HL-60 (cell line): Measurements from ENCODE around the gene PLPP3.

ENCODE experiments used
- DNase-seq, 2 experiments: peaks; one replicate each; pipeline ENCODE4 v3.0.0-alpha.2; 2010 to 2020; ENCODE audit warnings: low read depth in 1 of 2, low spot score in 1 of 2
- H3K27ac ChIP-seq: fragments of 250-450 bp; sonication (Bioruptor Pico); replicated peaks from 2 replicates; pipeline ENCODE4 v1.5.1; 2020; ENCODE audit warnings: mild to moderate bottlenecking, moderate library complexity
- H3K27me3 ChIP-seq: fragments of 250-450 bp; sonication (Bioruptor Pico); 2 replicates; pipeline ENCODE4 v1.5.1; 2021; ENCODE audit warnings: mild to moderate bottlenecking, moderate library complexity; ENCODE audit not compliant: insufficient read depth, poor library complexity, severe bottlenecking
- H3K4me3 ChIP-seq: replicated peaks from 2 replicates; pipeline ENCODE4 v1.5.1; 2011; ENCODE audit warnings: mild to moderate bottlenecking, control low read depth, low read length; ENCODE audit not compliant: insufficient read depth
- GABPA ChIP-seq: IDR thresholded peaks from 2 replicates; pipeline ENCODE4 v1.6.1; 2012; ENCODE audit warnings: low read depth
- POLR2AphosphoS5 ChIP-seq: IDR thresholded peaks from 2 replicates; pipeline ENCODE4 v1.6.1; 2012; ENCODE audit warnings: low read depth
- SPI1 ChIP-seq: IDR thresholded peaks from 2 replicates; pipeline ENCODE4 v1.6.1; 2012; ENCODE audit warnings: low read depth, mild to moderate bottlenecking, borderline replicate concordance
- TF ChIP-seq, protein P1 (sequence below): IDR thresholded peaks from one replicate; pipeline ENCODE4 v1.5.1; 2011; ENCODE audit warnings: low read length, control low read depth, inconsistent platforms; ENCODE audit not compliant: insufficient read depth
- TF ChIP-seq, protein P2 (sequence below): IDR thresholded peaks from 2 replicates; pipeline ENCODE4 v1.6.1; 2012; ENCODE audit warnings: low read depth; ENCODE audit not compliant: insufficient replicate concordance

PLPP3 gene

DNA sequence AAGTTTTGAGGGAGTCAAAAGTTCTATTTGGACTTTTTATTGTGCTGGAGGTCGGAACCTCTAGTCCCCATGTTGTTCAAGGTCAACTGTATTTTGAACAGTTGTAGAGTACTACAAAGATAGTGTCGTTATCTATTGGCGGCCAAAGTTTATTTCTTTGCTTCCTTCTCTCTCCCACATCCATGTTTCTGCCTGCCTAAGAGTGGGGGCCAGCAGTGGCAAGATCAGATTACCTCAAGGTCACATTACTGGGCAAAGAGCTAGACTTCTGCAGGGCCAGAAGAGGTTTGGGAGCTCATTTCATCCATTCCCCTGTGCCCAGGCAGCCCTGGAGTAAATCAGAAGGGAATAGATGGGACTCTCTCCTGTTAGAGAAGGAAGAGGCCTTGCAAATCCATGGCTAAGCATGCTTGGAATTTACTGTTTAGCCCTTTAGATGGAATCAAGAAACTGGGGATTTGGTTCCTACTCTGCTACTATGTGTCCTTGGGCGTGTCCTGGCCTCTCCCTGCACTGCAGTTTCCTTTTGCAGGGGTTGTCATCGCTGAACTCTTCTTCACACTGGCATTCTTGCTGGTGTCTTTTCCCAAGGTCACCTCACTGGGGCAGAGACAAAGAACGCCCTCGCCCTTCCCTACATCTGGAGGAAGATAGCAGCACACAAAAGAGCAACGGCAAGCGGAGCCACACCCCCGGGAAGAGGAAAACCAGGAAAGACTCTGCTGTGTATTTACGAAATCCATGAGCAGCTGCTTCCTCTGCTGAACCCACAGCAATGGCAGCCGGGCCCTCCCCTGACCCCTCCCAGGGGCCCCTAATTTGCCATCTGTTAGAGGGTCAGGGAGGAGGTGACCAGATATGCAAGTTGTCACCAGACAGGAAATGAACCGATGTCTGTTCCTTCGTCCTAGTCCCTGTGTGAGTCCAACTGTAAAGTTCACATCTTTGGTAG is 73.3 kb downstream of the PLPP3 start:
- no peak overlapping the region; the same call in none of the 2 replicates for H3K27ac ChIP-seq
- peak; percentile 38 to 60 for DNase-seq
- H3K4me3 ChIP-seq, result no peak overlapping the region

DNA sequence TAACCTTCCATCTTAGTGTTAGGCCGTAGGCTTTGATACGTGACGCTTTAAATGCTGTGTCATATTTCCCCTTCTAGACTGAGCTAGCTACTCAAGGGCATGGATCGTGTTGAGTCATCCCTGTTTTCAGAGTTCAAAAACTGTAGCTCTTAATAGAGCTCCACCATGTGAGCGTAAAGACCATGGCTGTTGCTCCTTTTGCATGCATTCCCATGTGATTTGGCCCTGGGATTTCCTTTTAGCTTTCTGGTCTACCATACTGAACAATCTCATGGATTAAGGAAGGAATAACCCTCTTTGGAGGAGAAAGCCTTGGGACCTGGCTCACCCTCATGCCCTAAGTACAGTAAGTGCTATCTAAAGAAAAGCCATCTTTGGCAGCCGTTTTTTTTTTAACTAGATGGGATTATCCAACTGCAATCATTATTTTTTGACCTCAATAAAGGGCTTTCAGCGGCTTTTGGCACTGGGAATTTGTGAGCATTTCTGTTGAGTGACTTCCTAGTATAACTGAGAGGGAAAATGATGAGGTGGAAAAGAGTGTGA is 76.6 kb downstream of the PLPP3 start:
- Histone ChIP-seq H3K4me3 (no peak overlapping the region), H3K27me3 (no peaks in the 10 kb centered on the region), H3K27ac (no peak overlapping the region)
- no peak for DNase-seq
- TF ChIP-seq GABPA (no peak), SPI1 (no peak), POLR2AphosphoS5 (no peak)
- TF ChIP-seq, protein P1, sequence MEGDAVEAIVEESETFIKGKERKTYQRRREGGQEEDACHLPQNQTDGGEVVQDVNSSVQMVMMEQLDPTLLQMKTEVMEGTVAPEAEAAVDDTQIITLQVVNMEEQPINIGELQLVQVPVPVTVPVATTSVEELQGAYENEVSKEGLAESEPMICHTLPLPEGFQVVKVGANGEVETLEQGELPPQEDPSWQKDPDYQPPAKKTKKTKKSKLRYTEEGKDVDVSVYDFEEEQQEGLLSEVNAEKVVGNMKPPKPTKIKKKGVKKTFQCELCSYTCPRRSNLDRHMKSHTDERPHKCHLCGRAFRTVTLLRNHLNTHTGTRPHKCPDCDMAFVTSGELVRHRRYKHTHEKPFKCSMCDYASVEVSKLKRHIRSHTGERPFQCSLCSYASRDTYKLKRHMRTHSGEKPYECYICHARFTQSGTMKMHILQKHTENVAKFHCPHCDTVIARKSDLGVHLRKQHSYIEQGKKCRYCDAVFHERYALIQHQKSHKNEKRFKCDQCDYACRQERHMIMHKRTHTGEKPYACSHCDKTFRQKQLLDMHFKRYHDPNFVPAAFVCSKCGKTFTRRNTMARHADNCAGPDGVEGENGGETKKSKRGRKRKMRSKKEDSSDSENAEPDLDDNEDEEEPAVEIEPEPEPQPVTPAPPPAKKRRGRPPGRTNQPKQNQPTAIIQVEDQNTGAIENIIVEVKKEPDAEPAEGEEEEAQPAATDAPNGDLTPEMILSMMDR, result no peak
- TF ChIP-seq, protein P2, sequence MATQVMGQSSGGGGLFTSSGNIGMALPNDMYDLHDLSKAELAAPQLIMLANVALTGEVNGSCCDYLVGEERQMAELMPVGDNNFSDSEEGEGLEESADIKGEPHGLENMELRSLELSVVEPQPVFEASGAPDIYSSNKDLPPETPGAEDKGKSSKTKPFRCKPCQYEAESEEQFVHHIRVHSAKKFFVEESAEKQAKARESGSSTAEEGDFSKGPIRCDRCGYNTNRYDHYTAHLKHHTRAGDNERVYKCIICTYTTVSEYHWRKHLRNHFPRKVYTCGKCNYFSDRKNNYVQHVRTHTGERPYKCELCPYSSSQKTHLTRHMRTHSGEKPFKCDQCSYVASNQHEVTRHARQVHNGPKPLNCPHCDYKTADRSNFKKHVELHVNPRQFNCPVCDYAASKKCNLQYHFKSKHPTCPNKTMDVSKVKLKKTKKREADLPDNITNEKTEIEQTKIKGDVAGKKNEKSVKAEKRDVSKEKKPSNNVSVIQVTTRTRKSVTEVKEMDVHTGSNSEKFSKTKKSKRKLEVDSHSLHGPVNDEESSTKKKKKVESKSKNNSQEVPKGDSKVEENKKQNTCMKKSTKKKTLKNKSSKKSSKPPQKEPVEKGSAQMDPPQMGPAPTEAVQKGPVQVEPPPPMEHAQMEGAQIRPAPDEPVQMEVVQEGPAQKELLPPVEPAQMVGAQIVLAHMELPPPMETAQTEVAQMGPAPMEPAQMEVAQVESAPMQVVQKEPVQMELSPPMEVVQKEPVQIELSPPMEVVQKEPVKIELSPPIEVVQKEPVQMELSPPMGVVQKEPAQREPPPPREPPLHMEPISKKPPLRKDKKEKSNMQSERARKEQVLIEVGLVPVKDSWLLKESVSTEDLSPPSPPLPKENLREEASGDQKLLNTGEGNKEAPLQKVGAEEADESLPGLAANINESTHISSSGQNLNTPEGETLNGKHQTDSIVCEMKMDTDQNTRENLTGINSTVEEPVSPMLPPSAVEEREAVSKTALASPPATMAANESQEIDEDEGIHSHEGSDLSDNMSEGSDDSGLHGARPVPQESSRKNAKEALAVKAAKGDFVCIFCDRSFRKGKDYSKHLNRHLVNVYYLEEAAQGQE, result no peak

More for the DNA sequence above, 73.3 kb downstream of the PLPP3 start:
- H3K27me3 ChIP-seq, result no peaks in the 10 kb centered on the region
- TF ChIP-seq, protein P2, result no peak
- TF ChIP-seq SPI1 (no peak), GABPA (0 out of 2 replicates have a peak, but pooled peaks have one; percentile 16), POLR2AphosphoS5 (peak; percentile 94)
- TF ChIP-seq, protein P1, result no peak

- Histone ChIP-seq H3K4me3 (no peak overlapping the region), H3K27me3 (no peaks in the 10 kb centered on the region), H3K27ac (no peak overlapping the region)
- TF ChIP-seq GABPA (no peak), SPI1 (no peak), POLR2AphosphoS5 (no peak)
- TF ChIP-seq, protein P2, result no peak
- TF ChIP-seq, protein P1, result no peak
- no peak for DNase-seq
Measured at GRCh38 chr1:56501888-56502287, 77.5 kb downstream of the PLPP3 start.
